Naive thymus-derived CD4-positive, alpha-beta T cell (primary cell): ENCODE measurements around the gene ZNF136. TPM values are rescaled to one million over a fixed set of nuclear protein-coding genes. Genes with fewer than 3 reads are reported as not detected.
A peak's percentile ranks its signal among the peaks of the same experiment; 100 is the strongest.

Experiments used
- ATAC-seq: fragments of 150-1000 bp; cut with Tn5 transposase; 2 replicates; pipeline ENCODE4 v1.10.0; 2021; ENCODE audit warnings: mild to moderate bottlenecking, moderate library complexity
- CTCF ChIA-PET: fragments of 350-600 bp; sonication (Branson Sonifier 250); formaldehyde crosslinking; loops from one replicate; lab custom pipeline; 2021; ENCODE audit warnings: antibody characterized with exemption; lab: Charles Lee
- POLR2A ChIA-PET: fragments of 350-600 bp; sonication (Branson Sonifier 250); formaldehyde crosslinking; loops from one replicate; lab custom pipeline; 2021; ENCODE audit warnings: antibody characterized with exemption, inconsistent platforms; lab: Charles Lee
- DNase-seq, 9 donors: peaks; one replicate each; pipeline versions ENCODE4 v3.0.0 to v3.0.0-alpha.2; 2020 to 2022; ENCODE audit warnings: mixed read lengths in 1 of 9
- H3K27ac ChIP-seq: one replicate; pipeline ENCODE4 v1.7.0; 2013; ENCODE audit warnings: mild to moderate bottlenecking, low read depth, low read length, moderate library complexity
- H3K27me3 ChIP-seq, 2 donors: one replicate each; pipeline ENCODE4 v1.7.0; 2013; ENCODE audit warnings: low read length in 2 of 2, mild to moderate bottlenecking in 2 of 2, moderate library complexity in 2 of 2; ENCODE audit not compliant: control insufficient read depth in 2 of 2, insufficient read depth in 2 of 2
- H3K36me3 ChIP-seq, 3 experiments: 1 replicate in 2 of 3; 2 replicates in 1 of 3; pipeline ENCODE4 v1.7.0; 2013; ENCODE audit warnings: low read length in 3 of 3, mild to moderate bottlenecking in 3 of 3, moderate library complexity in 1 of 3; ENCODE audit not compliant: insufficient read depth in 3 of 3, control insufficient read depth in 2 of 3
- H3K4me1 ChIP-seq, 2 donors: one replicate each; pipeline ENCODE4 v1.7.0; 2013; ENCODE audit warnings: low read length in 2 of 2, mild to moderate bottlenecking in 2 of 2, moderate library complexity in 1 of 2; ENCODE audit not compliant: control insufficient read depth in 2 of 2, insufficient read depth in 2 of 2
- H3K4me3 ChIP-seq: 2 replicates; pipeline ENCODE4 v1.7.0; 2013; ENCODE audit warnings: mild to moderate bottlenecking, low read length
- H3K9me3 ChIP-seq, 3 experiments: 1 replicate in 2 of 3; 2 replicates in 1 of 3; pipeline ENCODE4 v1.7.0; 2013; ENCODE audit warnings: low read length in 3 of 3; ENCODE audit not compliant: control insufficient read depth in 2 of 3
- H3K27ac Mint-ChIP-seq, 9 donors: one replicate each; pipeline ENCODE4 v1.8.0; 2020 to 2022; ENCODE audit warnings: mixed read lengths in 9 of 9, mild to moderate bottlenecking in 8 of 9, moderate library complexity in 5 of 9, inconsistent platforms in 2 of 9
- H3K27me3 Mint-ChIP-seq, 5 donors: one replicate each; pipeline ENCODE4 v1.8.0; 2021 to 2022; ENCODE audit warnings: mixed read lengths in 5 of 5, mild to moderate bottlenecking in 1 of 5
- H3K36me3 Mint-ChIP-seq, 5 donors: one replicate each; pipeline ENCODE4 v1.8.0; 2020 to 2022; ENCODE audit warnings: mixed read lengths in 5 of 5, mild to moderate bottlenecking in 3 of 5, inconsistent platforms in 1 of 5
- H3K4me1 Mint-ChIP-seq, 7 donors: one replicate each; pipeline ENCODE4 v1.8.0; 2020 to 2022; ENCODE audit warnings: mixed read lengths in 7 of 7, mild to moderate bottlenecking in 3 of 7, inconsistent platforms in 1 of 7
- H3K4me3 Mint-ChIP-seq, 10 donors: one replicate each; pipeline ENCODE4 v1.8.0; 2020 to 2022; ENCODE audit warnings: mild to moderate bottlenecking in 10 of 10, mixed read lengths in 10 of 10, moderate library complexity in 6 of 10, inconsistent platforms in 2 of 10
- H3K9me3 Mint-ChIP-seq, 11 donors: one replicate each; pipeline ENCODE4 v1.8.0; 2020 to 2022; ENCODE audit warnings: mixed read lengths in 11 of 11, mild to moderate bottlenecking in 4 of 11, inconsistent platforms in 1 of 11, moderate library complexity in 1 of 11
- intact Hi-C, 2 donors: fragments of 100-400 bp; cut with micrococcal nuclease; formaldehyde crosslinking; loops; one replicate each; pipeline ENCODE4 v1.15.1; 2023
- polyA plus RNA-seq, 2 donors: library from polyadenylated mRNA; unstranded; fragments of 300-500 nt; fragmentation: Illumina TruSeq; gene quantifications; one replicate each; pipeline ENCODE4 v1.2.3, GENCODE V29; 2021
- total RNA-seq, 6 experiments: library from RNA in 5 of 6; stranded (reverse) in 5 of 6; gene quantifications; 1 replicate in 5 of 6; 2 replicates in 1 of 6; pipeline ENCODE4 v1.2.3 and lab custom pipeline; 2021 to 2026

The ZNF136 gene
- total and polyA plus RNA-seq, 7 experiments from 2014 or later, result 14.0 to 36.8 (median 23.9) TPM

- no peaks in the 10 kb centered on the region for H3K27me3 Mint-ChIP-seq
- POLR2A ChIA-PET, result interaction anchor here (0.6 to 1.2 kb wide), 4 partner anchors 89 to 324 kb away, joined by 3 to 8 read pairs (median 4); partner anchors contain the start of gene ZNF442
Observed at GRCh38 chr19:12199757-12200419, 37.0 kb downstream of the ZNF136 start.

GRCh38 chr19:12202250-12202649 lies 39.4 kb downstream of the ZNF136 start:
- Mint-ChIP-seq H3K27ac (peak overlapping the region in 6 of 9 donors; percentile 26 to 81 (median 61)), H3K36me3 (peaks cover 17 to 37% (median 30%) of the 10 kb centered on the region in 5 donors), H3K9me3 (peaks cover 0 to 45% (median 34%) of the 10 kb centered on the region in 11 donors), H3K4me1 (peaks cover 6 to 53% (median 22%) of the 10 kb centered on the region in 7 donors), H3K4me3 (peak overlapping the region in 4 of 10 donors; percentile 3 to 54 (median 25)), H3K27me3 (no peaks in the 10 kb centered on the region)
- no peak overlapping the region for H3K27ac ChIP-seq
- H3K36me3 ChIP-seq, result peaks cover 0 to 5% (median 0%) of the 10 kb centered on the region in 3 experiments
- H3K9me3 ChIP-seq, result peaks cover 0 to 15% (median 7%) of the 10 kb centered on the region in 3 experiments
- H3K4me1 ChIP-seq, result no peaks in the 10 kb centered on the region
- ChIA-PET POLR2A (interaction anchor here (0.5 to 1.6 kb wide), 3 partner anchors 9 to 235 kb away, joined by 3 to 5 read pairs (median 4); partner anchors contain the start of gene ZNF563), CTCF (interaction anchor here (0.7 kb wide), 1 partner anchor 14 kb away, joined by 3 read pairs; no protein-coding TSS in a partner anchor)
- DNase-seq (peak in 8 of 9 donors; percentile 20 to 68 (median 46)), ATAC-seq (peak; percentile 82)
- H3K4me3 ChIP-seq, result no peak overlapping the region
- intact Hi-C loops, result loop anchor here in 1 of 2 donors (1.0 to 2.0 kb wide), 8 partner anchors 93 to 470 kb away; partner anchors contain the start of genes ZNF44, ZNF442, ZNF563 and ZNF564
- no peaks in the 10 kb centered on the region for H3K27me3 ChIP-seq

More at GRCh38 chr19:12199757-12200419, 37.0 kb downstream of the ZNF136 start:
- peaks cover 0 to 5% (median 0%) of the 10 kb centered on the region in 3 experiments for H3K36me3 ChIP-seq
- no peaks in the 10 kb centered on the region for H3K27me3 ChIP-seq
- no peak overlapping the region for H3K4me3 ChIP-seq
- DNase-seq (peak in 2 of 9 donors; percentile 42 to 44), ATAC-seq (peak; percentile 12)
- intact Hi-C loops, result no loop called here
- peak overlapping the region in 8 of 9 donors; percentile 56 to 85 (median 78) for H3K27ac Mint-ChIP-seq
- H3K9me3 Mint-ChIP-seq, result peaks cover 0 to 54% (median 36%) of the 10 kb centered on the region in 11 donors
- peaks cover 0 to 10% (median 0%) of the 10 kb centered on the region in 3 experiments for H3K9me3 ChIP-seq
- no peaks in the 10 kb centered on the region for H3K4me1 ChIP-seq
- CTCF ChIA-PET, result interaction anchor here (0.6 kb wide), 1 partner anchor 92 kb away, joined by 3 read pairs; no protein-coding TSS in a partner anchor
- peaks cover 6 to 72% (median 22%) of the 10 kb centered on the region in 7 donors for H3K4me1 Mint-ChIP-seq
- peaks cover 9 to 32% (median 23%) of the 10 kb centered on the region in 5 donors for H3K36me3 Mint-ChIP-seq
- H3K4me3 Mint-ChIP-seq, result peak overlapping the region in 9 of 10 donors; percentile 34 to 83 (median 58)
- peak overlapping the region; percentile 39 for H3K27ac ChIP-seq

- ChIA-PET POLR2A (no interaction called here), CTCF (no interaction called here)
- H3K4me1 Mint-ChIP-seq, result peaks cover 4 to 23% (median 15%) of the 10 kb centered on the region in 7 donors
- peaks cover 0 to 3% (median 0%) of the 10 kb centered on the region in 3 experiments for H3K36me3 ChIP-seq
- DNase-seq, result no peak
- peaks cover 5 to 57% (median 43%) of the 10 kb centered on the region in 11 donors for H3K9me3 Mint-ChIP-seq
- no peaks in the 10 kb centered on the region for H3K27me3 ChIP-seq
- intact Hi-C loops, result no loop called here
- H3K27ac Mint-ChIP-seq, result no peak overlapping the region
- peaks cover 7 to 39% (median 8%) of the 10 kb centered on the region in 3 experiments for H3K9me3 ChIP-seq
- no peaks in the 10 kb centered on the region for H3K4me1 ChIP-seq
- peaks cover 18 to 49% (median 32%) of the 10 kb centered on the region in 5 donors for H3K36me3 Mint-ChIP-seq
- no peaks in the 10 kb centered on the region for H3K27me3 Mint-ChIP-seq
- no peak overlapping the region for H3K27ac ChIP-seq
- no peak overlapping the region for H3K4me3 ChIP-seq
- ATAC-seq, result no peak
- no peak overlapping the region for H3K4me3 Mint-ChIP-seq
Observed at GRCh38 chr19:12205296-12205695, 42.4 kb downstream of the ZNF136 start.

GRCh38 chr19:12208221-12208620 lies 45.3 kb downstream of the ZNF136 start:
- H3K9me3 ChIP-seq, result peaks cover 7 to 45% (median 8%) of the 10 kb centered on the region in 3 experiments
- intact Hi-C loops, result no loop called here
- H3K4me3 Mint-ChIP-seq, result no peak overlapping the region
- H3K4me1 ChIP-seq, result no peaks in the 10 kb centered on the region
- DNase-seq, result no peak
- no peak overlapping the region for H3K4me3 ChIP-seq
- H3K27me3 Mint-ChIP-seq, result no peaks in the 10 kb centered on the region
- H3K4me1 Mint-ChIP-seq, result no peaks in the 10 kb centered on the region
- H3K27ac ChIP-seq, result no peak overlapping the region
- no peaks in the 10 kb centered on the region for H3K27me3 ChIP-seq
- no peak for ATAC-seq
- no peak overlapping the region for H3K27ac Mint-ChIP-seq
- H3K9me3 Mint-ChIP-seq, result peaks cover 5 to 79% (median 58%) of the 10 kb centered on the region in 11 donors
- peaks cover 22 to 56% (median 31%) of the 10 kb centered on the region in 5 donors for H3K36me3 Mint-ChIP-seq
- ChIA-PET CTCF (no interaction called here), POLR2A (no interaction called here)
- H3K36me3 ChIP-seq, result peaks cover 0 to 3% (median 0%) of the 10 kb centered on the region in 3 experiments

GRCh38 chr19:12217332-12217731 lies 54.4 kb downstream of the ZNF136 start:
- H3K36me3 Mint-ChIP-seq, result peaks cover 11 to 73% (median 58%) of the 10 kb centered on the region in 5 donors
- no peak overlapping the region for H3K4me3 ChIP-seq
- intact Hi-C loops, result no loop called here
- no peak for DNase-seq
- peaks cover 0 to 11% (median 2%) of the 10 kb centered on the region in 7 donors for H3K4me1 Mint-ChIP-seq
- H3K4me1 ChIP-seq, result no peaks in the 10 kb centered on the region
- no peaks in the 10 kb centered on the region for H3K27me3 Mint-ChIP-seq
- ChIA-PET POLR2A (no interaction called here), CTCF (no interaction called here)
- no peaks in the 10 kb centered on the region for H3K27me3 ChIP-seq
- peak overlapping the region in 1 of 10 donors; percentile 51 for H3K4me3 Mint-ChIP-seq
- H3K9me3 ChIP-seq, result peaks cover 5 to 25% (median 5%) of the 10 kb centered on the region in 3 experiments
- H3K9me3 Mint-ChIP-seq, result peaks cover 3 to 80% (median 55%) of the 10 kb centered on the region in 11 donors
- no peak overlapping the region for H3K27ac ChIP-seq
- H3K36me3 ChIP-seq, result no peaks in the 10 kb centered on the region
- ATAC-seq, result no peak
- no peak overlapping the region for H3K27ac Mint-ChIP-seq

GRCh38 chr19:12222980-12223630 lies 60.2 kb downstream of the ZNF136 start:
- H3K36me3 ChIP-seq, result peaks cover 0 to 3% (median 0%) of the 10 kb centered on the region in 3 experiments
- H3K27me3 Mint-ChIP-seq, result no peaks in the 10 kb centered on the region
- no peak overlapping the region for H3K27ac Mint-ChIP-seq
- POLR2A ChIA-PET, result no interaction called here
- H3K27me3 ChIP-seq, result no peaks in the 10 kb centered on the region
- H3K27ac ChIP-seq, result no peak overlapping the region
- no peak overlapping the region for H3K4me3 Mint-ChIP-seq
- peaks cover 0 to 36% (median 14%) of the 10 kb centered on the region in 11 donors for H3K9me3 Mint-ChIP-seq
- CTCF ChIA-PET, result no interaction called here
- ATAC-seq, result no peak
- intact Hi-C loops, result no loop called here
- no peaks in the 10 kb centered on the region for H3K4me1 ChIP-seq
- H3K4me3 ChIP-seq, result no peak overlapping the region
- no peak for DNase-seq
- H3K9me3 ChIP-seq, result peaks cover 0 to 7% (median 5%) of the 10 kb centered on the region in 3 experiments
- H3K36me3 Mint-ChIP-seq, result peaks cover 8 to 54% (median 47%) of the 10 kb centered on the region in 5 donors
- H3K4me1 Mint-ChIP-seq, result peaks cover 0 to 13% (median 0%) of the 10 kb centered on the region in 7 donors
